Subcutaneous adipose tissue (tissue), 4 donors: ENCODE results near the gene XYLT1. TPM values are rescaled to one million over a fixed set of nuclear protein-coding genes. Genes with fewer than 3 reads are reported as not detected.

Source experiments
- CTCF ChIP-seq: fragments of 450-650 bp; IDR thresholded peaks from one replicate; pipeline ENCODE4 v1.5.1; 2016; ENCODE audit warnings: low read depth, mild to moderate bottlenecking, control low read depth, antibody characterized with exemption, moderate library complexity
- total RNA-seq, 4 donors: library from RNA; depleted of rRNA; stranded (reverse); fragments of >200 nt; gene quantifications; one replicate each; pipeline ENCODE4 v1.1.0, GENCODE V29; 2016

The XYLT1 gene
- total RNA-seq, 4 donors from 2014 or later: 21.7 to 27.5 (median 26.1) TPM

GRCh38 chr16:17155485-17155884 lies 315.3 kb downstream of the XYLT1 start:
- no peak for TF ChIP-seq CTCF

GRCh38 chr16:17154981-17155380 lies 315.8 kb downstream of the XYLT1 start:
- no peak for TF ChIP-seq CTCF

GRCh38 chr16:17152311-17152710 lies 318.4 kb downstream of the XYLT1 start:
- no peak for TF ChIP-seq CTCF

- no peak for TF ChIP-seq CTCF
Measured at GRCh38 chr16:17151335-17151734, 319.4 kb downstream of the XYLT1 start.

GRCh38 chr16:17149904-17150483 lies 320.8 kb downstream of the XYLT1 start:
- no peak for TF ChIP-seq CTCF

- no peak for TF ChIP-seq CTCF
Measured at GRCh38 chr16:17147942-17148341, 322.8 kb downstream of the XYLT1 start.

GRCh38 chr16:17145029-17145428 lies 325.7 kb downstream of the XYLT1 start:
- TF ChIP-seq CTCF: no peak
